GM18868 (cell line): ENCODE data around the gene LZTR1.
"Not testable (repeated sequence)": the region's sequence is repeated elsewhere in the genome, so short reads cannot be mapped to it uniquely, and the experiment has no call there.

ENCODE experiments used
- ATAC-seq: cut with Tn5 transposase; IDR thresholded peaks from one replicate; pipeline ENCODE4 v1.9.1; 2021; ENCODE audit warnings: mild to moderate bottlenecking, moderate library complexity; ENCODE audit not compliant: unreplicated experiment

The LZTR1 gene

GRCh38 chr22:20981787-20982562, at the start of gene LZTR1:
Gene LZTR1 (plus strand): TSS chr22:20982297. CDS start chr22:20982372, 75 bp downstream.
- peak; percentile 87 for ATAC-seq

DNA sequence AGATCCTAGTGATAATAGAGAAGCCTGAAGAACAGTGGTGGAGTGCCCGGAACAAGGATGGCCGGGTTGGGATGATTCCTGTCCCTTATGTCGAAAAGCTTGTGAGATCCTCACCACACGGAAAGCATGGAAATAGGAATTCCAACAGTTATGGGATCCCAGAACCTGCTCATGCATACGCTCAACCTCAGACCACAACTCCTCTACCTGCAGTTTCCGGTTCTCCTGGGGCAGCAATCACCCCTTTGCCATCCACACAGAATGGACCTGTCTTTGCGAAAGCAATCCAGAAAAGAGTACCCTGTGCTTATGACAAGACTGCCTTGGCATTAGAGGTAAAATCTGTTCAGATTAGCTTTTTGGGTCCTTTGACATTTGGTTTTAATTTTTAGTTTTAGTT, 48.2 kb upstream of the LZTR1 start:
- no peak for ATAC-seq

- not testable (repeated sequence) for ATAC-seq
Observed at GRCh38 chr22:20935049-20935448, 47.0 kb upstream of the LZTR1 start.

DNA sequence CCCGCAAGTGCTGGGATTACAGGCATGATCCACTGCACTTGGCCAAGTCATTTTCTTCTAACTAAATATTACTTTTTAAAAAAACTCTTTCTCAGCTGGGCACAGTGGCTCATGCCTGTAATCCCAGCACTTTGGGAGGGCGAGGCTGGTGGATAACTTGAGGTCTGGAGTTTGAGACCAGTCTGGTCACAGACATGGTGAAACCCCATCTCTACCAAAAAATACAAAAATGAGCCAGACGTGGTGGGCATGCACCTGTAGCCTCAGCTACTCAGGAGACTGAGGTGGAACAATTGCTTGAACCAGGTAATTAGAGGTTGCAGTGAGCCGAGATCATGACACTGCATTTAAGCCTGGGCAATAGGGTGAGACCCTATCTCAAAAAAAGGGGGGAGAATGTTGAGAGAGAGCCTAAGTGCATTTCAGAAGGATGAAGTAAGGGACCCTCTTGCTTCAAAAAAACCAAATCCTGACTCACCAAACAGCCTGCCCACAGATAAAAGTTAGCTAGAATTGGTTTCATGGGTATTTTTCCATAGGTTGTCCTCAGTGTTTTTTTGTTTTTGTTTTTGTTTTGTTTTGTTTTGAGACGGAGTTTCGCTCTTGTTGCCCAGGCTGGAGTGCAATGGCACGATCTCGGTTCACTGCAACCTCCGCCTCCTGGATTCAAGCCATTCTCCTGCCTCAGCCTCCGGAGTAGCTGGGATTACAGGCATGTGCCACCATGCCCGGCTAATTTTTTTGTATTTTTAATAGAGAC, 46.1 kb upstream of the LZTR1 start:
- not testable (repeated sequence) for ATAC-seq

DNA sequence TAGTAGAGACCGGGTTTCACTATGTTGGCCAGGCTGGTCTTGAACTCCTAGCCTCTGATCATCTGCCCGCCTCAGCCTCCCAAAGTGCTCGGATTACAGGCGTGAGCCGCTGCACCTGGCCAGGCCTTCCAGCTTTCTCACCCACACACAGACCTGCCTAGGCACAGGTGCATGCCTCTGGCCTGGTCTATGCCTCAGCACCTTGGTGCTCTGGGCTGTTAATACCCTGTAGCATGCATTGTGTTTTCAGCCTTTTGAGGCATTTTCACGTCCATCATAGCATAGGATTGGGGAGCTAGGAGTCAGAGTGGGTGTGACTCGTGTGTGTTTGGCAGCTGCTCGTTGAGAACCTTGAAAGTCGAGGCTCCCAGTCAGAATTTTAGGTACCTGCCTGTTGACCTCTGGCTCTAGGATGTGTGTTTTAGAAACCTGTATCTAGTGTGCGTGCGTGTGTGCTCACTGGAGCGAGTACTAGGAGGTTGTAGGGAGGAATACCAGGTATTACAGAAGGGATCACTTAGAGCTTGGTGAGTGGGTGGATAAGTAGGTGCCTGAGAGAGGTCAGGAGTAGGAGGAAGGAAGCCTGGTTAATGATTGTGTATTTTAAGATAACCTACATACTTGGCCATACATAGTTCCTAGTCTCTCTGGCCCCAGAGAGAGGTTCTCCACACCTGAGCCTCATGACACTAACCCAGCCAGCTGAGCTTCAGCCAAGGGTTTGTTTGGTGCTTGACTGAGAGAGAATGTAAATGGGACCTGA, 44.9 kb upstream of the LZTR1 start:
- no peak for ATAC-seq

GRCh38 chr22:20937794-20938671, 44.1 kb upstream of the LZTR1 start:
- ATAC-seq = no peak

DNA sequence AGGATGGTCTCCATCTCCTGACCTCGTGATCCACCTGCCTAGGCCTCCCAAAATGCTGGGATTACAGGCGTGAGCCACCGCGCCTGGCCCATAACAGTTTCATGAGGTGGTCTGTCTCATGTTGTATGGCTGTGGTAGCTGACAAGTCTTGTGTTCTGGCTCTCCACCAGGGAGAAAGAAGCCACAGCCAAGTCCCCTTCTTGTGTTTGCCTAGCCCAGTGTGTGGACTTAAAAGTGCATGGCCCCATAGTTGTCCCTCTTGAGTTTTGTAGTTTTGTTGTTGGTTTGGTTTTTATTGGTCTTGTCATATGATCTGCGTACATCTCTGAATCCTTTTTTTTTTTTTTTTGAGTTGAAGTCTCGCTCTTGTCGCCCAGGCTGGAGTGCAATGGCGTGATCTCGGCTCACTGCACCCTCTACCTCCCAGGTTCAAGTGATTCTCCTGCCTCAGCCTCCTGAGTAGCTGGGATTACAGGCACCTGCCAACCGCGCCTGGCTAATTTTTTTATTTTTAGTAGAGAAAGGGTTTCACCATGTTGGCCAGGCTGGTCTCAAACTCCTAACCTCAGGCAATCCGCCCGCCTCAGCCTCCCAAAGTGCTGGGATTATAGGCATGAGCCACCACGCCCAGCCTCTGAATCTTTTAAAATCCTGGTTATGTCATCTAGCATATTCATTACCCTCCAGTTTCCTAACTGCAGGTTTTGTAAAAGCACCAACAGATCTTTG, 42.5 kb upstream of the LZTR1 start:
- not testable (repeated sequence) for ATAC-seq

- ATAC-seq = no peak
Observed at GRCh38 chr22:20940186-20940651, 41.9 kb upstream of the LZTR1 start.

GRCh38 chr22:20940904-20941385, 41.2 kb upstream of the LZTR1 start:
- ATAC-seq = no peak

DNA sequence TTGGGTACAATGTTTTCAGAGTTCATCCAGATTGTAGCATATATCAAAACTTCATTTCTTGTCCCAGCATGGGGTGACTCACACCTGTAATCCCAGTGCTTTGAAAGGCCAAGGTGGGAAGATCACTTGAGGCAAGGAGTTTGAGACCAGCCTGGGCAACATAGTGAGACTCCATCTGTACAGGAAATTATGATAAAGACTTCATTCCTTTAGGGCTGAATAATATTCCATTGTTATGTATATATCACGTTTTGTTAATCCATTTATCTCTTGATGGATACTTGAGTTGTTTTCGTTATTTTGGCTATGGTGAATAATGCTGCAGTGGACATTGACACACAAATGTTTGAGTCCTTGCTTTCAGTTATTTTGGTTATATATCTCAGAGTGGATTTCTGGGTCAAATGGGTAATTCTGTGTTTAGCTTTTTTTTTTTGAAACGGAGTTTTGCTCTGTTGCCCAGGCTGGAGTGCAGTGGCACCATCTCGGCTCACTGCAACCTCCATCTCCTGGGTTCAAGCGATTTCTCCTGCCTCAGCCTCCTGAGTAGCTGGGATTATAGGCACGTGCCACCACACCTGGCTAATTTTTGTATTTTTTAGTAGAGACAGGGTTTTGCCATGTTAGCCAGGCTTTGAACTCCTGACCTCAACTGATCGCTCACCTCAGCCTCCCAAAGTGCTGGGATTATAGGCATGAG, 39.7 kb upstream of the LZTR1 start:
- ATAC-seq = not testable (repeated sequence)

- no peak for ATAC-seq
Observed at GRCh38 chr22:20943104-20943933, 38.8 kb upstream of the LZTR1 start.

DNA sequence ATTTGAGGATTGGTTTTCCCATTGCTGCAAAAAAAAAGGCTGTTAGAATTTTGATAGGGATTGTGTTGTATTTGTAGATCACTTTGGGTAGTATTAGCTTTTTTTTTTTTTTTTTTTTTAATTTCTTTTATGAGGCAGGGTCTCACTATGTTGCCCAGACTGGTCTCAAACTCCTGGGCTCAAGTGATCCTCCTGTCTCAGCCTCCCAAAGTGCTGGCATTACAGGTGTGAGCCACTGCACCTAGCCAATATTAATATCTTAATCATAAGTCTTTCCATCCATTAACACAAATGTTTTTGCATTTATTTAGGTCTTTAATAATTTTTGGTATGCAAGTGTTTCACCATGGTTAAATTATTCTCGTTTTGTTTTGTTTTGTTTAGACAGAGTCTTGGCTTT, 38.1 kb upstream of the LZTR1 start:
- ATAC-seq = no peak

- ATAC-seq = no peak
Observed at GRCh38 chr22:20945578-20945934, 36.5 kb upstream of the LZTR1 start.

GRCh38 chr22:20946080-20946986, 35.8 kb upstream of the LZTR1 start:
- ATAC-seq = no peak

- ATAC-seq = no peak
Observed at GRCh38 chr22:20946991-20947390, 35.1 kb upstream of the LZTR1 start.

- ATAC-seq = no peak
Observed at GRCh38 chr22:20948450-20948849, 33.6 kb upstream of the LZTR1 start.

- no peak for ATAC-seq
Observed at GRCh38 chr22:20948989-20949388, 33.1 kb upstream of the LZTR1 start.
